IPS-NIHi7 (cell line): ENCODE results near the gene SATB1.
"Not testable (repeated sequence)": the region's sequence is repeated elsewhere in the genome, so short reads cannot be mapped to it uniquely, and the experiment has no call there.

Experiments
- DNase-seq: peaks from one replicate; pipeline ENCODE4 v3.0.0; 2012; ENCODE audit warnings: mixed read lengths; ENCODE audit errors: extremely low spot score

The SATB1 gene

DNA sequence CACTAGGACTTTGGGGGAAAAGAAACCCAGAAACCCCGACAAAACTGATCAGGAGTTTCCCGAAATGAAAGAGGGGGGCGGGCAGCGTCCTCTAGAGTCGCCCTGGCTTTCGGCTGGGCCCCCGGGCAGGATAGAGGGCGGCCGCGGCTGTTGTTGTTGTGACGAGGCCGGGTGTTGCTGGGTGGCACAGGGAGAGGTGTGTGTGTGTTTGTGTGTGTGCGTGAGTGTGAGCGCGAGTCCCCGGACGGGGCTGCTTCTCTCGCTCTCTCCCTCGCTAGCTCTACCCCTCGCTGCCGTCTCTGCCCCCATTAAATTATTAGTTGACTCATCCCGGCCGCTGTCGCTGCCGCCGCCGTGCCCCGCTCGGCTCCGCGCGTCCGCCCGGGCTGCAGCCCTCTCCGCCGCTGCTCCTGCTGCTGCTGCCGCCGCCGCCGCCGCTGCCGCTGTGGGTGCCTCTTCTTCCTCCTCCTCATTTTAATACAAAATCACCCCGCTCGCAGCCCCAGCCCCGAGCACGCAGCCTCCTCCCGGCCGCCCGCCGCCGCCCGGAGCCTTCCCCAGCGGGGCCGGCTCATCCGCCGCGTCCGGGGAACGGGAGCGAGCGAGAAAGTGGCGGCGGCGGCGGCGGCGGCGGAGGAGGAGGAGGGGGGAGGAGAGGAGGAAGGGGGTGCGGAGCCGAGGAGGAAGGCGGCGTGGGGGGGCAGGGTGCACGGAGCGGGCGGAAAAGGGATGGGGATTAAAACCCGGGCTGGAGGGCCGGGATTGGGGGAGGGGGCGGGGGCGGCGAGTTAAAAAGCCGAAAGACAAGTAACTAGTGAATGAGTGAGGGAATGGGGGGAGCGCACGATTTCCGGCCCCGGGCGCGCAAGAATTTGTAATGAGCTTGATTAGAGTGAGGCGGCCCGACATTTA, at the start of gene SATB1:
TSS of gene SATB1 (minus strand) at position 611 of the 912 bp plus-strand sequence. CDS start 4,372 bp downstream, outside the sequence.
- peak; percentile 53 for DNase-seq

DNA sequence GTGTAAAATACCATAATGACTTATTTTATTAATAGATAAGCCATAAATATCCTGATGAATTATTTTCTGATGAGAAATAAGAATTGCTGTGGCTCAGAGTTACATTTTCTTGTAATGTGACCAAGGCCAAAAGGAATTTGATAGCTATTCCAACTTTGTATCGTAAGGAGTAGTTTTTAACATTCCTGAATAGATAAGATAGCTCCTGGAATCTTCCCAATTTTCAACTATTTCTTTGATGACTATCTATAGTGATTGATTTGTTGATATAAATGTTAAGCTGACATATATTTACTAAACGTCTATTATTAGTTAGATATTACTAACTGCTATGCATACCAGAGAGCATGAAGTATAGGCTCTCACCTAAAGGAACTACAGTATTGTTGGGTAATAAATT, 49.1 kb upstream of the SATB1 start:
- DNase-seq = no peak

DNA sequence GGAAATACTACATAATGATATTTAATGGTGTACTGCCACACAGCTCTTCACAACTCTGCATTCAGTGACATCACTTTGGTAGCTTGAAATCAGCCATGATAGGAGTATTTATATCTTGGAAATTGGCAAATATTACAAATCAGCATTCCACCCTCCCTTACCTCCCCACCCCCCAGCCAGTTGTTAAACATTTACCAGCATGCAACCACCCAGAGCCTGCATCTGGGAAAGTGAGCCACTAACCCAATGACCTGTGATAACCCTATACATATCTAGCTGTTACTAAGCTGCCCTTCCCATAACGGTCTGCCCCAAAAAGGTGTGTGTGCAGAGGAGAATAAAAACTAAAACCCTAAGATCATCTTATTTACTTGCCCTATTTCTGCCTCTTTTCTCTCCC, 44.6 kb upstream of the SATB1 start:
- no peak for DNase-seq

DNA sequence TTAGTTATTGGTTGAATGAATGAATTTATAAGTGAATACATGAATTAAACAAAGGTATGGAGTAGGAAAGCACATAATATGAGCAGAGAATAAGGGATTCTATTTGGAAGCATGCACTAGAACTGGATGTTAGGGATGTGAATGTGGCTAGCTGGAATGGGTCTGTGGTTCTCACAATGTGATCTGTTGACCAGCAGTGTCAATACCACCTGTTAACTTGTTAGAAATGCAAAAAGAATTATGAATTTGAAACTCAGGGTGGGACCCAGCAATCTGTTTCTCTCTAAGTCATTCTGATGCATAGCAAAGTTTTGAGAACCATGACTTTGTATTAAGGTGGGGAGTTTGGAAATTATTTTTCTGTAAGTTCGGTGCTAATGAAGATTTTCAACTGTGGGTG, 41.0 kb upstream of the SATB1 start:
- DNase-seq = no peak

DNA sequence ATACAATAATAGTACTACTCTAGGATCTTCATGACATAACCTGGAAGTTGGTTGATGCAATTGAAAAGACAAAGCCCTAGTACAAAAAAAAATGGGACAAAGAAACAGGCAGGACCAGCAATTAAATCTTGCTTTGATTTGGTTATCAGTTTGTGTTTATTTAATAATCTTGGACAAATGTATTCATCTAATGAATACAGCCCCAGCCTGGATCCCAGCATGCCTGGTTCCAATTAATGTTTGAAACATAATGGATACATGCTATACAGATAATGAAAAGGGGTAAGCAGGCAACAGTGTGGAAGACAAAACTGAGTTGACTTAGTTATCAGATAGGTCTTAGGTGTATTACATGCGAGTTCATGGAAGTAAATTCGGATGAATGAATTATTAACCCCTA, 29.6 kb upstream of the SATB1 start:
- no peak for DNase-seq

DNA sequence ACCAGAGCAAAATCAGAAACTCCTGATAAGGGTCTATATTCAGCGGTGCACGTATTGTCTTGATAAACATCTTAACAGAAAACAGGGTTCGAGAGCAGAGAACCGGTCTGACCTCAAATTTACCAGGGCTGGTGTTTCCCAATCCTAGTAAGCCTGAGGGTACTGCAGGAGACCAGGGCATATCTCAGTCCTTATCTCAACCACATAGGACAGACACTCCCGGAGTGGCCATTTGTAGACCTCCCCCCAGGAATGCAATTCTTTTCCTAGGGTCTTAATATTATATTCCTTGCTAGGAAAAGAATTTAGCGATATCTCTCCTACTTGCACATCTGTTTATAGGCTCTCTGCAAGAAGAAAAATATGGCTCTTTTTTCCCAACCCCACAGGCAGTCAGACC, 24.5 kb upstream of the SATB1 start:
- not testable (repeated sequence) for DNase-seq

DNA sequence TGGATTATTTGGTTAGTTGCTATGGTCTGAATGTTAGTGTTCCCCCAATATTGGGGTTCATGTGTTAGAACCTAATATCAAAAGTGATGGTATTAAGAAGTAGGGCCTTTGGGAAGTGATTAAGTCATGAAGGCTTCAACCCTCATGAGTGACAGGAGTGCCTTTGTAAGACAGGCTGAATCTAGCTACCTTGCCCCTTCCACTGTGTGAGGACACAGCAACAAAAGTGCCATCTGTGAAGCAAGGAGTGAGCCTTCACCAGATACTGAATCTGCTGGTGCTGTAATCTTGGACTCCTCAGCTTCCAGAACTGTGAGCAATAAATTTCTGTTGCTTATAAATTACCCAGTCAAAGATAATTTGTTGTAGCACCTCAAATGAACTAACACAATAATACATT, 22.6 kb upstream of the SATB1 start:
- no peak for DNase-seq

DNA sequence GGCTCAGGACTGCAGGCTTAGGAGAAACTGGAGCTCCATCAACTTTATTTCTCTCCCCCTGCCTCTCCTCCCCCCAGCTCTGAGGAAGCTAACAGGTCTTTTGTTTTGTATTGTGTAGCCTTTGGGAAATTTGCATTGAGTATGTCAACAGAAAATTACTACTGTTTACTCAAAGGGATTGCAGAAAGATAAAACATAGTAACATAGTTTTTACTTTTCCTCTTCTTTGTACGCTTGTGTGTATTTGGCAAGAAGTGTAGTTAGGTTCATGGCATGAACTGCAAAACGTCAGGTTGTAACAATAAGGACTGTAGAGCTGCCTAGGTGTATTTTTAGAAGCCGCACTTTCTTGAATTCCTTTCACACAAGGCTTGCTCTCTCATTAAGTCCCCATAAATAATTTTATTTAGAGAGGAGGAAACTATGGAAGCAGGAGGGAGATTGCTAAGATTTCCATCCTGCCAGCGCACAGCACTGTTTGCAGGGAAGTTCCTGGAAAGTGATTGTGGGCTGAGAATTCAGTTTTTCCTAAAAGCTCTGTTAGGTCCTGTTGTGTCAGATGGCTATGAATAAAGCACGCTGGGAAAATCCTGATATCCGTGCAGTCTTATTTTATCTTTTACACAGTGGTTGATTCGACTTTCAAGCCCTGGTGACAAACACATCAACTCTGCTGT, 21.1 kb upstream of the SATB1 start:
- DNase-seq = no peak

DNA sequence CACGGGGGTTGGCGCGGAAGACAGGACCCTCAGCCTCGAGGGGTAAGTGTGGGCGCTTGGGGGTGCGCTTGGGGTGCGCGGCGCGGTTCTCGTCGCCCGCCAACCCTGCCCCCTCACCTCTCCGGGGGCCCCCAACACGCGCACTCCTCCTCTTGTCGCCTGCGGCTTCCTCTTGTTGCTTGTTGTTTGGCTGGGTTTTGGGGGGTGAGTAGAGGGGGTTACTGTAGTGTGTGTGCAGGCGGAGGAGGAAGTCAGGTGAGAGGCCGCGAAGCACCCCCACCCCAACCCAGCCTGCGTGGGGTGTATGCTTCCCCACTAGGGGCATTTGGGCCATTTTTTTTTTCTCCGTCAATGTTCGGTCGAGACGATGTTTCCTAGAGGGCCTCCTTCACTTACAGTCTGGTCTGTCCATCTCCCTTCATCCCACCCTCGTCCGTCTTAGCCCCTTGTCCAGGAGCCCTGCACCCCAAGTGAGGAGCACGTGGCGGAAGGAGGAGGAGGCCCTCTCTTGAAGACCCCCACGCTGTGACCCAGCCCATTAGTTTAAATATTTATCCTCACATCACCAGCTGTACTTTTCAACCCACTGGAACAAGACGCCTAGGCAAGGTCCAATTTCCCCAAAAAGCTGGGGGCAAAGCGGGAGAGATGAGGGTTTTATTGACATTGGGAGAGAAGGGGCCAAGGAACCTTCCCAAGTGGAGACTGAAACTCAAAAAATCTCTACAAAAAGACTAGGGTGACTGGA, 20.4 kb upstream of the SATB1 start:
- DNase-seq = peak; percentile 18

DNA sequence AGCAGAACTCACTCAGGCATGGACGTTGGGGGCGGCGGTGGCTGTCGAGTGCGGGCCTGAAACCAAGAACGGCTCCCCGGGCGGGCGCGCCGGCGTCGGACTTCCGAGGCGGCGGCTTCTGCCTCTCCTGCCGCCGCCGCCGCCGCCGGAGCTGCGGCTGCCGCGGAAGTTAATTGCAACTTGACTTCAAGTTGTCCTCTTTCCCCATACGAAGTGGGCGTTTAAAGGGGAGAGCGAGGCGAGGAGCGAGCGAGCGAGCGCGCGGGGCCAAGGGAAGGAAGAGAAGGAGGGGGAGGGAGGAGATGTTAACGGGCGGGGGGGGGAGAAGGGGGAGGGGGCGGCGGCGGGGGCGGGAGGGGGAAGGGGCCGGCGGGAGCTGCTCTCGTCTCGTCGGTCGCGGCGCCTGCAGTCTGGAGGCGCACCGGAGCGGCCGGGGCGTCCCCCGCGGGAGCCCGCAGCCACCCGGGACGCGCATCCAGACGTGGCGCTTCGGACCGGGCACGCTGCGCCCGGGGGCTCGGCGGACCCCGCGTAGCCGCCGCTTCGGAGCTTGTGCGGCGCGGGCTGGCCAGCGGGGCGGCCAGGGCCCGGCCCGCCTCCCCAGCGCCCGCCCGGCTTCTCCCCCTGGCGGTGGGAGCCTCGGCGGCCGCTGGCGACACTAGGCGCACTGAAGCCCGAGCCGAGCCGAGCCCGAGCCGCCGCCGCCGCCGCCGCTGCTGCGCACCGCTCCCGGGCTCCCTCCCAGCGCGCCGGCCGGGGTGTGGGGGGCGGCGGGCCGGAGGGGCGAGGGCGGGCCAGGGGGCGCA, 19.7 kb upstream of the SATB1 start:
- peak; percentile 89 for DNase-seq

DNA sequence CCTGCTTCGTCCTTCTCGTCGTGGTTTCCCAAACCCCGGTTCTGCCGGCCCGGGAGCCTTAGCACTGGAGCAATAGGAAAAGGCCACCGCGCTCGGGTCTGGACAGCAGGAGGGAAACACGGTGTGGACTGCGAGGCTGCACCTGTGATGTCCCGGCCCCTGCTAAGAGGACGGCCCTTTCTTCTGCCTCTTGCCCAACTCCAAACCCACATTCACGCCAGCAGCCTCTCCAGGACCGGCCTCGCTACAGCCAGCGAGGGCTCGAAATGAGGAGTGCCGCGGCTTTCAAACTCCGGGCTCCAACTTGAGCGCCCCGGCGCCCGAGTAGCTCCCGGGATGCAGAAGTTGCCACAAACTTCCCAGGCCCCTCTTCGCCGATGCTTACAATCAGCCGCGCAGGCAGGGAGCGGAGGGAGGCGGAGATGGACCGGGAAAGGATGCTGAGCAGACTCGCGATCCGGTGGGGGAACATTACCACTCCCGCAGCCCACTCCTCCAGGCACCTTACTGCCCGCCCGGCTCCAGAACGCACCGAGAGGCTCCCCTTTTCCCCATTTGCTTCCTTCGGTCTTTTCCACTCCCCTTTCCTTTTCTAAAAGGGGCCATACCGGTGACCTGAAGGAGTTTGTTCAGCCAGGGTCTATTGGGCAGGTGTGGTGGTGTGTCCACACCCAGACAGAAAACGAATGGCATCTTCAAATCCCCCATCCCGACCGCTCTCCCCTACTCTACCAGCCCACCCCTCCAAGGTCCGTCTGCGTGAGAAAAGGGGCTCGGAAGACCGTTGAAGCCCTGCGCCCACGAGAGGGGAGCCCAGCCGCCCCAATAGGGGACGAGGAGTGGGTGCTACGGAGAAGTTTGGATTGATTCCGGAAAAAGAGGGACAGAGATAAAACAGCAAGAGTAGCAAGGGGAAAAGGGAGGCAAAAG, 18.8 kb upstream of the SATB1 start:
- DNase-seq = peak; percentile 49

DNA sequence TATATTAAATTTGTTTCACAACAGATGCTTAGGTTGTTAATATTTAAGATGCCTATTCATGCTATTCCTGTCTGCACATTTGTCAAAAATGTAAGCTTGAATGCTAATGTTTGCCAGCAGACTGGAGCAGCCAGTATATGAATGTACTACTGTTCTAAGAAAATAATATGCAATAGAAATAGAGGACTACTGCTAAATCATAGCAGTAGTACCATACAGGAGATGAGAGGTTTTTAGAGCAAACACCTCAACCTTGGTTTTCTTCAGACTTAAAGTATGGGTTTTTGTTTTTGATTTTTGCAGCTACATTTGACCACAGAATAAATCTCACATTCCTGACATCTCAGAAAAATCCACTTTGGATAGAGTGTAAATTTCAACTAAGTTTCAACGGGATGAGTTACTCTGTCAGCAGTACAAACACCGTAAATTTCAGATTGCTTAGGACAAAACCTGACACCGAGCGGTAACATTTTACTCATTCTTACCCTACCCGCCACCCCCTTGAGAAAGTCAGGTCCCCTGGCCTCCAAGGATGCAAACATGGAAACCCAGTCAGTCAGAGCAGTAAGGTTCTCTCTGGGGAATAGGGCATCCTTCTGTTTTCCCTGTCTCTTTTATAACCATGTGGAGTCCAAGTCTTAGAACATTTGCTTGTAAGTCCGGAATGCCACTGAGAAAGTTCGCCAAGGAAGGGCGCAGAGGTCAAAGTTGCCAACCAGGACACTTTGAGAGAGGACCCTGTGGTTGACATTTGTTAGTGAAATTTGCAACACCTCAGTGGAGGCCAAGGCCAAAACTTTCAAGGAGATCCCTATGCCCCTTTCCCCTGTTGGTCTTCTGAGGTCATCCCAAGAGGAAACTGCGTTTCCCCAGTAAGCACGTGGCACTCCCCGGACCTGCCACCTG, 17.9 kb upstream of the SATB1 start:
- no peak for DNase-seq

DNA sequence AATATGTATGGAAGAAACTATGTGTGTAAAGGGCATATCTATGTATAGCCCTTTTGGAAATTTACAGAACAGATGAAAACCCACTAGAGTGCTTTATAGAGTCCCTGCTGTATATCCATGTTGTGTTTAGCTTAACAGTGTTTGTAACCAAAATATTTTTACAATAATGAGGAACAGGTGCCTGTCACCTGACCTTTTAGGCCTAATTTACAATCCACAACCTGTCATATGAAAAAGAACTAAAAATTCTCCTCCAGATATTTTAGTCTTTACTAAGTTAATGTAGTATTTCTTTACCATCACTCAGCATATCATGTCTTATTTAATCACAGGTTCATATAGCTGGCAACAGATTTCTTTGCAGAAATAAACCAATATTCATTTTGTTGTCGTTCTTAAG, 16.4 kb upstream of the SATB1 start:
- DNase-seq = no peak

DNA sequence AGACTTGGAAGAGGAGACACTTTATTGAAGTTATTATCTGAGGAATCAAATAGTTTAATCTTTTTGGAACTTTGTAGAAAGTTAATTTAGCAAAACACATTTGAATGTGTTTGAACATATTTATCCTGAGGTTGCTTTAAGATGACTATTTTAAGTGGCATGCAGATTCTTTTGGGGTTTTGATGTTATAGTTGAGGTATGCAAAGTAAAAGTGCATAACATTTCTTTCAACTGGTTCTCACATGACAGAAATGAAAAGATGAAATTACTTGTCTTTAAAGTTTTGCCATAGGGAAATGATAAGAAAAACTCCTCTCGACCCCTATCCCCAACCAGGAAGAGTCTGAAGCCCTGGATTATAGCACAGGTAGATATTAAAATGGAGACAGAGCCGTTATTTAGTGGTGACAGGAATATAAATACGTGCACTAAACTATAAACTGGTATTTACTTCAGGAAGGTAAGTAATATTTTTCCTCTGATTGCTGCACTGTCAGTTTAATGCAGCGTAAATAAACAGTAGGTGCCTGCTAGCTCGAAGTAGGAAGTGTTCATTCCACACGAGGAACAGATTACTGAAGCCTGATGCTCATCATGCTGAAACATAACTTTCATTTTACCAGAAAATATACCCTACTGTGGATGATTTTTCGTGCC, 15.1 kb upstream of the SATB1 start:
- DNase-seq = no peak

DNA sequence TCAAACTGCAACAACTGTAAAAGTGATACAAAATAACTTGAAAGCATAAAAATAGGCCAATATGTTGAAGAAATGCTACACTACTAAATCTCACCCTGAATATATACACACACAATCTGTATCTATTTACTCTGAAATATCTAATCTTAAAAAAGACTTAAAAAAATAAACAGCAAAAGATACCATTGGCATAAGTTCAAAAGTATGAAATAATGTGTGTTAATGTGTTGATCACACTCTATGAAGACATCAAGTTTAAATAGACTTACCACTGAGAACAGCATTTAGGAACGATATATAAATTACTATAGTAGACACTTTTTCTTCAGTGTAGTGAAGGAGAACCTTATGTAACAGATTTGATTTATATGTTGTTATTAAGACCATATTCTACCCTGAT, 14.1 kb upstream of the SATB1 start:
- no peak for DNase-seq

DNA sequence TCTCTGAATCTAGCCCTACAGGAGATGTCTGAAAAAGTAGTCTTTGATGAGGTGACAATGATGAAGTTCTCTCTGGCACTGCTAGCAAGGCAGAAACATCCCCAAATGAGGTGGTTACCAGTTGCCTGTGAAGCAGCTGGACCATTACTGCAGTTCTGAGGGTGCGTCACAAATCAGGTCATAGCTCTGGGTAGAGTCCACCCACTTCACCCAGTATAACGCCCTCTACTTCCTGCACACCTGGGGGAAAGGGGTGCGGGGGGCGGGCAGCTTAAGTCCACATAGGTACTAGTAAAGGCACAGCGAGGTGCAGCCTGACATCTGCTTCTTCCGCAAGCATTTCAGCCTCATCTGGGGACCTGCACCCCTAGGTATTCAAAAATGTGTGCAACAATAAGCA, 13.4 kb upstream of the SATB1 start:
- no peak for DNase-seq

DNA sequence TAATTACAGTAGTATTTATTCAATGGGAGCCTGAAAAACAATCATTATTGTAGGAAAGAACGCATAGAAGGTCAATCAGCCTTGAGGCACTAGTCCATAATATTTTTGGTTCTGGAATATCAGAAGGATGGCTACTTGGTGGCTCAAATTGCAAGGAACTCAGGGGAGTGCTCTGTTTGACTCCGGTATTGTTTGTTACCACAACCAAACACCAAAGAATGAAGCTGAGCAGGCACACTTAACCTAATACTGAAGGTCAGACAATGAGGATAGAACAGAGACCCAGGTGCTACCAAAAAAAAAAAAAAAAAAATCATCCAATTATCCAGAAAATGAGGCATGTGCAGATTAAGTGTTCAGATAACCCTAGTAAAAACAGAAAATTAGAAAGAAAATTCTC, 11.1 kb upstream of the SATB1 start:
- DNase-seq = no peak

DNA sequence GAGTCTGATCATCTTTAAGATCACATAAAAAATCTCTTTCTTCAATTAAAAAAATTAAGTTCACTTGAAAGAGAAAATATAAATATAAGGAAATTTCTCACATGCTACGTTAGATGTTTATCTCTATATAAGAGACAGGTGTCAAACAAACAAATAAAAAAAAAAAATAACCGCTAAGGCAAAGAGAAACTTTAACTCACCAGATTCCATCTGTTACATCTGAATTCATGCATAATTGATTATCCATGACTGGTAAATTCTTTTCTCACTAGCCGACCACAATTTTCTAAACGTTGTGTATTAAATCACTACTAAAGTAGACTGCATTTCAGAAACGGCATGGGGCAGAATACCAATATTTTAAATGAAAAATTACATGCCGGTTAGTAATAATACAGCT, 9.6 kb upstream of the SATB1 start:
- no peak for DNase-seq

DNA sequence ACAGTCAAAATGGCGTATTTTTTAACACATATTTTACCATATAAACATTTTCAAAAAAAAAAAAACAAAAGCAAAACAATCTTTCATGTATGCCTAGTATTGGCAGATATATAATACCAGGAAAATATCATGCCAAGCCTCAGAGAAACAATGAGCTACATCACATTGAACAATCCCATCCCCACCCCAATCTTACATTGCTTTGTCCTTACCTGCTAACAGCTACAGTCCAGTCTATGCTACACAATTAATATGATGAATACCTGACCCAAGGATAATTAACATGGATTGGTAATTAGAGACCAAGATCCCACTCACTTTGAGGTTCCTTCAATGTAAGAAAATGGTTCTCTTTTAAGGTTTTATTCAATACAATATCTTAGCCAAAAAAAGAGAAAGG, 7.6 kb upstream of the SATB1 start:
- no peak for DNase-seq
